IMR-90 (cell line): ENCODE data around the gene MYO3B. TPM values are rescaled to one million over a fixed set of nuclear protein-coding genes. Genes with fewer than 3 reads are reported as not detected.

Source experiments
- ATAC-seq: fragments of 200-7000 bp; cut with Tn5 transposase; 2 replicates; pipeline ENCODE4 v1.9.1; 2020; ENCODE audit warnings: low read depth, mild to moderate bottlenecking, moderate library complexity
- BruUV-seq: library from RNA; stranded (reverse); fragments of 400-500 nt; replicated peaks from 2 replicates; lab custom pipeline; 2021; lab: Mats Ljungman, UMichigan
- CTCF ChIA-PET: fragments of 300-600 bp; formaldehyde crosslinking; extraction: SDS; loops from one replicate; lab custom pipeline; 2021; ENCODE audit warnings: antibody characterized with exemption; lab: Yijun Ruan, JAX
- POLR2A ChIA-PET: fragments of 300-600 bp; sonication (Branson Sonifier 250); formaldehyde crosslinking; loops from one replicate; lab custom pipeline; 2022; ENCODE audit warnings: antibody characterized with exemption; ENCODE audit not compliant: unreplicated experiment; lab: Charles Lee
- DNase-seq: peaks from one replicate; pipeline ENCODE4 v3.0.0; 2013
- H2AFZ ChIP-seq: replicated peaks from 2 replicates; pipeline ENCODE3; 2013; ENCODE audit warnings: low read length, mild to moderate bottlenecking; ENCODE audit not compliant: poor library complexity
- H2AK5ac ChIP-seq: 2 replicates; pipeline ENCODE4 v1.6.1; 2013; ENCODE audit warnings: low read depth, low read length, inconsistent platforms
- H2AK9ac ChIP-seq: replicated peaks from 2 replicates; pipeline ENCODE3; 2013; ENCODE audit warnings: mild to moderate bottlenecking, low read depth, low read length, moderate library complexity; ENCODE audit not compliant: poor library complexity
- H2BK120ac ChIP-seq: 2 replicates; pipeline ENCODE4 v1.6.1; 2013; ENCODE audit warnings: low read depth, low read length, inconsistent platforms
- H2BK15ac ChIP-seq: 3 replicates; pipeline ENCODE4 v1.6.1; 2013; ENCODE audit warnings: low read depth, low read length, inconsistent platforms
- H2BK20ac ChIP-seq: 2 replicates; pipeline ENCODE4 v1.6.1; 2013; ENCODE audit warnings: low read depth, mild to moderate bottlenecking, inconsistent platforms, low read length, moderate library complexity
- H2BK5ac ChIP-seq: 2 replicates; pipeline ENCODE4 v1.6.1; 2013; ENCODE audit warnings: mild to moderate bottlenecking, low read depth, low read length, inconsistent platforms; ENCODE audit not compliant: poor library complexity, severe bottlenecking
- H3K14ac ChIP-seq: replicated peaks from 2 replicates; pipeline ENCODE4 v1.6.1; 2013; ENCODE audit warnings: low read depth, low read length, inconsistent platforms
- H3K18ac ChIP-seq: 2 replicates; pipeline ENCODE4 v1.6.1; 2013; ENCODE audit warnings: low read depth, low read length, control low read depth
- H3K23ac ChIP-seq: 2 replicates; pipeline ENCODE4 v1.6.1; 2013; ENCODE audit warnings: low read depth, low read length, inconsistent platforms
- H3K27ac ChIP-seq: 2 replicates; pipeline ENCODE4 v1.5.1; 2013; ENCODE audit warnings: mild to moderate bottlenecking, control low read depth, low read length; ENCODE audit not compliant: insufficient read depth
- H3K27me3 ChIP-seq: 2 replicates; pipeline ENCODE4 v1.6.1; 2013; ENCODE audit warnings: low read length; ENCODE audit not compliant: control insufficient read depth, insufficient read depth
- H3K36me3 ChIP-seq: 2 replicates; pipeline ENCODE4 v1.6.1; 2013; ENCODE audit warnings: low read length, mixed read lengths; ENCODE audit not compliant: control insufficient read depth, insufficient read depth
- H3K4ac ChIP-seq: 2 replicates; pipeline ENCODE4 v1.6.1; 2013; ENCODE audit warnings: low read depth, low read length, inconsistent platforms
- H3K4me1 ChIP-seq: 2 replicates; pipeline ENCODE4 v1.6.1; 2013; ENCODE audit warnings: low read length, mixed read lengths; ENCODE audit not compliant: control insufficient read depth, insufficient read depth
- H3K4me2 ChIP-seq: 2 replicates; pipeline ENCODE4 v1.6.1; 2013; ENCODE audit warnings: low read depth, mild to moderate bottlenecking, control low read depth, low read length, moderate library complexity
- H3K4me3 ChIP-seq: 2 replicates; pipeline ENCODE4 v1.5.1; 2013; ENCODE audit warnings: low read depth, mild to moderate bottlenecking, control low read depth, low read length, moderate library complexity; ENCODE audit not compliant: insufficient read depth
- H3K56ac ChIP-seq: 2 replicates; pipeline ENCODE4 v1.6.1; 2013; ENCODE audit warnings: low read length, inconsistent platforms; ENCODE audit not compliant: insufficient read depth; ENCODE audit errors: extremely low read depth
- H3K79me1 ChIP-seq, 2 experiments: 2 replicates each; pipeline ENCODE4 v1.6.1; 2013; ENCODE audit warnings: low read length in 2 of 2, inconsistent platforms in 1 of 2, low read depth in 1 of 2
- H3K9ac ChIP-seq: 2 replicates; pipeline ENCODE4 v1.6.1; 2013; ENCODE audit warnings: low read depth, low read length, control low read depth
- H3K9me1 ChIP-seq: 2 replicates; pipeline ENCODE4 v1.6.1; 2013; ENCODE audit warnings: low read length, inconsistent platforms; ENCODE audit not compliant: insufficient read depth
- H3K9me3 ChIP-seq: 2 replicates; pipeline ENCODE4 v1.6.1; 2013; ENCODE audit warnings: low read length; ENCODE audit not compliant: control insufficient read depth, insufficient read depth
- H4K20me1 ChIP-seq: 2 replicates; pipeline ENCODE4 v1.6.1; 2013; ENCODE audit warnings: low read length, inconsistent platforms; ENCODE audit not compliant: insufficient read depth
- H4K5ac ChIP-seq: 2 replicates; pipeline ENCODE4 v1.6.1; 2013; ENCODE audit warnings: mild to moderate bottlenecking, low read depth, low read length, control low read depth
- H4K8ac ChIP-seq, 2 experiments: 2 replicates each; pipeline ENCODE4 v1.6.1; 2013; ENCODE audit warnings: low read depth in 2 of 2, low read length in 2 of 2, control low read depth in 1 of 2, inconsistent platforms in 1 of 2
- H4K91ac ChIP-seq: 2 replicates; pipeline ENCODE4 v1.6.1; 2013; ENCODE audit warnings: low read depth, low read length, inconsistent platforms; ENCODE audit not compliant: insufficient read depth
- CEBPB ChIP-seq: IDR thresholded peaks from 2 replicates; pipeline ENCODE4 v1.6.1; 2012; ENCODE audit warnings: low read depth, low read length, improper control_type of control experiment
- WGBS, 2 experiments: methylation state at CpG; one replicate each; pipeline versions ENCODE4 v1.1.5 to v1.1.7; 2013; ENCODE audit warnings: missing lambda C conversion rate in 2 of 2; ENCODE audit not compliant: insufficient read length in 1 of 2; ENCODE audit errors: extremely low coverage in 2 of 2; 5-methylcytosine and 5-hydroxymethylcytosine counted together
- dilution Hi-C: fragments of 300-500 bp; cut with HindIII; formaldehyde crosslinking; loops from one replicate; pipeline ENCODE4 v1.14.3; 2018; ENCODE audit warnings: low sequenced_read_pairs; ENCODE audit not compliant: unreplicated experiment
- in situ Hi-C: fragments of 300-500 bp; cut with MboI; formaldehyde crosslinking; loops from 3 replicates; pipeline ENCODE4 v1.14.3; 2019; ENCODE audit warnings: low sequenced_read_pairs, inconsistent platforms, mixed read lengths
- intact Hi-C: fragments of 100-400 bp; cut with micrococcal nuclease; formaldehyde crosslinking; loops from 2 replicates; pipeline ENCODE4 v1.10.0; 2022
- polyA plus RNA-seq, 3 experiments: library from polyadenylated mRNA; depleted of rRNA; stranded (reverse); fragments of >200 nt; gene quantifications; 2 replicates each; pipeline ENCODE4 v1.2.3, GENCODE V29; 2012; ENCODE audit warnings: low replicate concordance in 1 of 3
- total RNA-seq: library from RNA; depleted of rRNA; stranded (reverse); fragments of >200 nt; gene quantifications from 2 replicates; pipeline ENCODE4 v1.2.3, GENCODE V29; 2012

MYO3B gene
- total and polyA plus RNA-seq, 2 of the 4 experiments (the other 2 are of a cell fraction): 0.02 TPM; not detected in 1

DNA sequence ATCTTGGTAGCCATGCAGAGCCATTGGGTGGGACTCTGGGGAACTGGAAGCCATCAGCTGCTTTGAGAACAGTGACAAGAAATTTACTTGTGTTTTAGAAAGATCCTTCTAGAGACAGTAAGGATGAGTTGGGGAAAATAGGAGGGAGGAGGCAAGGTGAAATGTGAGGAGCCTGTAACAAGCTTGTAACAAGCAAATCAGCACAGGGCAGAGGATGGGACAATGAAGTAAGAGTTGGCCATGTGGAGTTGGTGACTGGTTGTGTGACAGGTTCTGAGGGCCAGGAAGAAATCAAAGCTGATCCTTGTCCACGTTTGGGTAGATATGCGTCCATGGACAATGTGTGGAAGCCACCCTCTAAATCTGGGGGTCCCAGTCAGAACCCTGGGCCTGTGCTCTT, 84.4 kb downstream of the MYO3B start:
- no peak overlapping the region for H2AK5ac ChIP-seq
- H4K5ac ChIP-seq: no peak overlapping the region
- H3K27ac ChIP-seq: no peak overlapping the region
- no peak for ATAC-seq
- POLR2A ChIA-PET: no interaction called here
- no peaks in the 10 kb centered on the region for H3K79me1 ChIP-seq
- no peak for TF ChIP-seq CEBPB
- H3K27me3 ChIP-seq: no peaks in the 10 kb centered on the region
- H4K8ac ChIP-seq: no peak overlapping the region
- no peak overlapping the region for H3K4ac ChIP-seq
- no peak overlapping the region for H4K91ac ChIP-seq
- H2AK9ac ChIP-seq: peak overlapping the region; percentile 31
- no peak overlapping the region for H3K9ac ChIP-seq
- no peaks in the 10 kb centered on the region for H3K4me1 ChIP-seq
- no peak overlapping the region for H3K4me2 ChIP-seq
- H3K56ac ChIP-seq: no peak overlapping the region
- no peak overlapping the region for H2BK5ac ChIP-seq
- no peak overlapping the region for H3K4me3 ChIP-seq
- no peak overlapping the region for H2BK15ac ChIP-seq
- H2BK120ac ChIP-seq: no peak overlapping the region
- H3K36me3 ChIP-seq: no peaks in the 10 kb centered on the region
- H3K9me1 ChIP-seq: no peaks in the 10 kb centered on the region
- no peak for DNase-seq
- H3K23ac ChIP-seq: no peak overlapping the region
- CTCF ChIA-PET: no interaction called here
- dilution Hi-C loops (no loop called here), intact Hi-C loops (no loop called here), in situ Hi-C loops (no loop called here)
- no TSS peak for BruUV-seq
- WGBS, 2 experiments: no CpG with 5 or more reads among the region's 2 CpGs
- no peak overlapping the region for H3K18ac ChIP-seq
- no peak overlapping the region for H2BK20ac ChIP-seq
- no peak overlapping the region for H3K14ac ChIP-seq
- H4K20me1 ChIP-seq: no peaks in the 10 kb centered on the region
- no peaks in the 10 kb centered on the region for H3K9me3 ChIP-seq
- no peak overlapping the region for H2AFZ ChIP-seq
